PC-3 (cell line): ENCODE data around the gene SPINDOC. TPM values are rescaled to one million over a fixed set of nuclear protein-coding genes. Genes with fewer than 3 reads are reported as not detected.

ENCODE experiments used
- ATAC-seq: fragments of 200-7000 bp; cut with Tn5 transposase; 2 replicates; pipeline ENCODE4 v1.9.1; 2020; ENCODE audit warnings: mild to moderate bottlenecking, moderate library complexity
- BruUV-seq: library from RNA; stranded (reverse); fragments of 400-500 nt; replicated peaks from 2 replicates; lab custom pipeline; 2021; lab: Mats Ljungman, UMichigan
- CTCF ChIA-PET: fragments of 300-600 bp; sonication (Branson Sonifier 250); formaldehyde crosslinking; loops from one replicate; lab custom pipeline; 2022; ENCODE audit warnings: antibody characterized with exemption; lab: Charles Lee
- POLR2A ChIA-PET: fragments of 300-600 bp; sonication (Branson Sonifier 250); formaldehyde crosslinking; loops from one replicate; lab custom pipeline; 2022; ENCODE audit warnings: antibody characterized with exemption; ENCODE audit not compliant: unreplicated experiment; lab: Charles Lee
- DNase-seq: peaks from one replicate; pipeline ENCODE4 v3.0.0-alpha.2; 2015
- H2AFZ ChIP-seq: fragments of 300-600 bp; sonication (generic); 2 replicates; pipeline ENCODE4 v1.6.0; 2016; ENCODE audit warnings: antibody characterized with exemption, low read length
- H3F3A ChIP-seq: fragments of 300-600 bp; sonication (generic); one replicate; pipeline ENCODE4 v1.6.0; 2017; ENCODE audit warnings: antibody characterized with exemption, low read length, control low read depth, mild to moderate bottlenecking; ENCODE audit not compliant: unreplicated experiment
- H3K27ac ChIP-seq: fragments of 300-600 bp; sonication (generic); 2 replicates; pipeline ENCODE4 v1.5.1; 2016; ENCODE audit warnings: mild to moderate bottlenecking, low read length
- H3K27me3 ChIP-seq: fragments of 300-600 bp; sonication (generic); 2 replicates; pipeline ENCODE4 v1.6.1; 2016; ENCODE audit warnings: low read length, mixed read lengths
- H3K36me3 ChIP-seq: fragments of 300-600 bp; sonication (generic); 2 replicates; pipeline ENCODE4 v1.6.1; 2016; ENCODE audit warnings: low read depth, mixed run types, low read length, mixed read lengths
- H3K4me1 ChIP-seq: fragments of 300-600 bp; sonication (generic); 2 replicates; pipeline ENCODE4 v1.5.1; 2016; ENCODE audit warnings: low read length; ENCODE audit not compliant: insufficient read depth
- H3K4me2 ChIP-seq: fragments of 300-600 bp; sonication (generic); 2 replicates; pipeline ENCODE4 v1.6.0; 2016; ENCODE audit warnings: low read length
- H3K4me3 ChIP-seq: fragments of 300-600 bp; sonication (generic); 2 replicates; pipeline ENCODE4 v1.5.1; 2016; ENCODE audit warnings: mild to moderate bottlenecking, low read length, mixed read lengths
- H3K79me2 ChIP-seq: fragments of 300-600 bp; sonication (generic); 2 replicates; pipeline ENCODE4 v1.6.1; 2017; ENCODE audit warnings: low read length, mixed read lengths
- H3K9ac ChIP-seq: fragments of 300-600 bp; sonication (generic); 2 replicates; pipeline ENCODE4 v1.6.0; 2016; ENCODE audit warnings: mild to moderate bottlenecking, low read length
- H3K9me2 ChIP-seq: fragments of 300-600 bp; sonication (generic); replicated peaks from 2 replicates; pipeline ENCODE4 v1.6.1; 2016; ENCODE audit warnings: mixed run types, low read length, mixed read lengths
- H3K9me3 ChIP-seq: fragments of 300-600 bp; sonication (generic); 2 replicates; pipeline ENCODE4 v1.6.1; 2016; ENCODE audit warnings: low read length, mixed read lengths
- H4K20me1 ChIP-seq: fragments of 300-600 bp; sonication (generic); 2 replicates; pipeline ENCODE4 v1.6.1; 2016; ENCODE audit warnings: low read length, mixed read lengths
- CTCF ChIP-seq: fragments of 300-600 bp; sonication (generic); conservative IDR thresholded peaks from 2 replicates; pipeline ENCODE4 v1.5.1; 2017; ENCODE audit warnings: antibody characterized with exemption, low read depth, mild to moderate bottlenecking, low read length
- EZH2 ChIP-seq: fragments of 300-600 bp; sonication (generic); IDR thresholded peaks from one replicate; pipeline ENCODE4 v1.6.1; 2017; ENCODE audit warnings: antibody characterized with exemption, mild to moderate bottlenecking, low read length; ENCODE audit not compliant: unreplicated experiment
- EZH2phosphoT487 ChIP-seq: fragments of 300-600 bp; sonication (generic); IDR thresholded peaks from 2 replicates; pipeline ENCODE4 v1.6.1; 2018; ENCODE audit warnings: mild to moderate bottlenecking, antibody characterized with exemption, low read length, borderline replicate concordance
- intact Hi-C: fragments of 100-400 bp; cut with micrococcal nuclease; formaldehyde crosslinking; loops from 2 replicates; pipeline ENCODE4 v1.9.0; 2023
- total RNA-seq: library from RNA; depleted of rRNA; stranded (reverse); fragments of >200 nt; gene quantifications from 2 replicates; pipeline ENCODE4 v1.2.3, GENCODE V29; 2014

SPINDOC gene
- total RNA-seq, 1 experiment from 2014 or later: 61.5 TPM

- BruUV-seq: no TSS peak
- TF ChIP-seq CTCF (no peak), EZH2 (no peak), EZH2phosphoT487 (no peak)
- Histone ChIP-seq H3K36me3 (no peaks in the 10 kb centered on the region), H3K4me2 (peak overlapping the region; percentile 81), H3F3A (no peaks in the 10 kb centered on the region), H3K9ac (peak overlapping the region; percentile 56), H3K9me3 (no peaks in the 10 kb centered on the region), H3K9me2 (no peaks in the 10 kb centered on the region), H3K79me2 (peaks cover 41% of the 10 kb centered on the region), H4K20me1 (peaks cover 36% of the 10 kb centered on the region), H2AFZ (peak overlapping the region; percentile 78), H3K4me1 (peaks cover 41% of the 10 kb centered on the region), H3K4me3 (peak overlapping the region; percentile 75), H3K27me3 (no peaks in the 10 kb centered on the region), H3K27ac (no peak overlapping the region)
- intact Hi-C loops: loop anchor here (2.0 to 5.0 kb wide), 2 partner anchors 71 to 314 kb away; no protein-coding TSS in a partner anchor
- ChIA-PET CTCF (interaction anchor here (0.6 to 3.1 kb wide), 12 partner anchors 31 to 1002 kb away, joined by 3 to 28 read pairs (median 4); partner anchors contain the start of genes NAA40 and RCOR2), POLR2A (interaction anchor here (0.6 to 1.1 kb wide), 5 partner anchors 60 to 480 kb away, joined by 4 to 11 read pairs (median 5); partner anchors contain the start of gene PRDX5)
- DNase-seq (no peak), ATAC-seq (no peak)
Observed at GRCh38 chr11:63838150-63838677, 25.0 kb downstream of the SPINDOC start.

- ATAC-seq: peak; percentile 80
- no peaks in the 10 kb centered on the region for H3K9me3 ChIP-seq
- no peaks in the 10 kb centered on the region for H3F3A ChIP-seq
- ChIA-PET POLR2A (interaction anchor here (0.6 to 1.1 kb wide), 6 partner anchors 55 to 479 kb away, joined by 3 to 11 read pairs (median 4); partner anchors contain the start of gene PRDX5), CTCF (interaction anchor here (0.6 to 3.1 kb wide), 11 partner anchors 30 to 1001 kb away, joined by 3 to 28 read pairs (median 4); partner anchors contain the start of gene NAA40)
- H3K4me3 ChIP-seq: peak within 1 kb of the TSS; percentile 75
- peaks cover 42% of the 10 kb centered on the region for H3K4me1 ChIP-seq
- H3K79me2 ChIP-seq: peaks cover 47% of the 10 kb centered on the region
- peak within 1 kb of the TSS; percentile 21 for H3K27ac ChIP-seq
- intact Hi-C loops: loop anchor here (2.0 to 5.0 kb wide), 2 partner anchors 72 to 313 kb away; no protein-coding TSS in a partner anchor
- DNase-seq: peak; percentile 99
- no TSS peak for BruUV-seq
- no peaks in the 10 kb centered on the region for H3K27me3 ChIP-seq
- no peak for TF ChIP-seq CTCF
- no peak for TF ChIP-seq EZH2phosphoT487
- no peak for TF ChIP-seq EZH2
- peaks cover 39% of the 10 kb centered on the region for H4K20me1 ChIP-seq
- peak within 1 kb of the TSS; percentile 96 for H3K9ac ChIP-seq
- H2AFZ ChIP-seq: peak within 1 kb of the TSS; percentile 78
- H3K36me3 ChIP-seq: peaks cover 2% of the 10 kb centered on the region; the same call in 1 of the 2 replicates
- H3K9me2 ChIP-seq: no peaks in the 10 kb centered on the region
- peak within 1 kb of the TSS; percentile 94 for H3K4me2 ChIP-seq
Observed at GRCh38 chr11:63838678-63839507, 25.6 kb downstream of the SPINDOC start, which contains the start of gene MARK2. MARK2 (plus strand) TSS chr11:63839110; CDS start chr11:63839507, 397 bp downstream.
